CD4-positive, alpha-beta T cell treated with Interleukin-17A for 1 hour (primary cell): ENCODE measurements around the gene SURF4.
"Not testable (repeated sequence)": the region's sequence is repeated elsewhere in the genome, so short reads cannot be mapped to it uniquely, and the experiment has no call there.

Experiments
- DNase-seq: peaks from one replicate; pipeline ENCODE4 v3.0.0-alpha.2; 2020

The SURF4 gene

DNA sequence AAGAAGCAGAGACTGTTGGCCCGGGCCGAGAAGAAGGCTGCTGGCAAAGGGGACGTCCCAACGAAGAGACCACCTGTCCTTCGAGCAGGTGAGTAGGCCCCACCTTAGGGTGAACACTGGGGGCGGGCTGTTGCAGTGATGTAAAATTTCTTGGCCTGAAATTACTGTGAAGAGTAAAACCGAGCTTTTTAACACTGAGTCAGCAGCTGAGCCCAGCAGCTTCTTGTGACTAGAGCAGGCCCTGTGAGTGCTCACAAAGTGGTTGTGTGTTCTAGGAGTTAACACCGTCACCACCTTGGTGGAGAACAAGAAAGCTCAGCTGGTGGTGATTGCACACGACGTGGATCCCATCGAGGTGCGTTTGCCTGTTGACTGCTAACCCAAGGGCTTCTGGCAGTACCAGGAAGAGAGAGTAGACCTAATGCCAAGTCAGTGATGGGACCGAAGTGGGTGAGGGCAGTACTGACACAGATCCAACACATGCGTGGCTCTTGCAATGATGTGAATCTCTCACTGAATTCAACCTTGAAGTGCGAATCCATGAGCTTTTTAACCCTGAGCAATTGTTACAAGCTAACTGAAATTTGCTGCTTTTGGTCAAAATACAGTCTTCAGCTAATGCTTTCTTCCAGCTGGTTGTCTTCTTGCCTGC, 25.8 kb downstream of the SURF4 start:
- no peak for DNase-seq

DNA sequence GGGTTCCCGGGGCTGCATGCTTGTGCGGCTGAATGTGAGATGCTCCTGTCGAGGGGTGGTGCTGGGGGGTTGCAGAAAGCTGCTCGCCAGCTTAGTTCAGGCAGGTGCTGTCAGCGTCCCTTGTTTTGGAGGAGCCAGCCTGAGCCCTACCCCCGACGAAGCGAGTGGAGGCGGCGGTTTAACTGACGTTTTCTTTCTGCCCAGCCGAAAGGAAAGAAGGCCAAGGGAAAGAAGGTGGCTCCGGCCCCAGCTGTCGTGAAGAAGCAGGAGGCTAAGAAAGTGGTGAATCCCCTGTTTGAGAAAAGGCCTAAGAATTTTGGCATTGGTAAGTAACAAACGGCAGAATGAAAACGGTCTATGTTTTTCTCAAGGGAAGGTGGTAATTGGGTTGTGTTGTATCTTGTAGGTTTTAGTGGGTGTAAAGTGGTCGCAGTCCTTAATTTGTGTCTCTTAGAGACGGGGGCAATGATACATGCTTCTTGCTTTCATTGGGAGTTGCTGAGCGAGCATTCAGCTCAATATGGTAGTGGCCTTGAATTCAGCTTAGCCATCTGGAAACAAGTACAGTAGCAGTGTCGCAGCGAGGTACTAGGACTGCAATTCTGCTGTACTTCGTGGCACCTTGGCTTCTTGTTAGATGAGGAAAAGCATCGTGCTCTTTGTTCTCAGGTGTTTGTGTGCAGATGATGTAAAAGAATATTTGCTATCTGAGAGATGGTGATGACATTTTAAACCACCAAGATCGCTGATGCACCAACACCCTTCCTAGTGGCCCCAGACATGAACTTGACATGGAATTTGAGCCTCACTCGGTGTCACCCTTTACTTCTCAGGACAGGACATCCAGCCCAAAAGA, 26.9 kb downstream of the SURF4 start:
- DNase-seq, result no peak

DNA sequence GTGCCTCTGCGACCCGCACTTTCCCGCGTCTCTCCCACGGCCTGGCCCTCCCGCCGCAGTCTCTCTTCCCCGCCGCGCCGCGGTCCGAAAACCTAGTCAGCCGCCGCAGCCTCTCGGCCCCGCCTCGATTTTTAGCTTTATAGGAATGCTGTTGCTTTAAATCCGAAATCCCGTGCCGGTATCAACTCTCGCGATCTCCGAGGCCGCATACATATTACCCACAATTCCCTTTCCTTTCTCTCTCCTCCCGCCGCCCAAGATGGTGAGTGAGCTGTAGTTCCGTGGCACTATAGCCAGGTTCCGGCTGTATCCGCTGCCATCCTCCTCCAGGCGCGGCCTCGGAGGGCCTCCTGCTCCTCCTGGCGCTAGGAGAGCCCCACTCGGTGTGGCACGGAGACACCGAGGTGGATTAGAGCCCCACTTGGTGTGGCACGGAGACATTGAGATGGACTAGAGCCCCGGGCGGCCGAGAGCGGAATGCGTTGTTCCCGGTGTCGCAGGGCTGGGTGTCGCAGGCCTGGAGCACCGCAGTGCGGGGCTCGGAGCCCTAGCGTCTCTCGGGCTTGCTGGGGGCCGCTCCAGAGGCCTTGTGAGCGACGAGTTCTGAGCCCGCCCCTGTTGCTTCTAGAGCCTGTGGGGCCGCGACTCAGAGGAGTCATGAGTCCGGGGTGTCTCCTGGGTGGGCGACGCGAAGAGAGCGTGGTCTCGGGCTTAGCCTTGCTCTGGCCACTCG, 27.7 kb downstream of the SURF4 start, which contains the start of the genes MED22 and RPL7A:
Gene MED22 (minus strand): TSS at position 147 of the 733 bp plus-strand sequence. CDS start 1,469 bp downstream, outside the sequence.
Gene RPL7A (plus strand): TSS at position 234 of the 733 bp plus-strand sequence. CDS start 26 bp downstream, at position 260.
- DNase-seq, result peak; percentile 96

DNA sequence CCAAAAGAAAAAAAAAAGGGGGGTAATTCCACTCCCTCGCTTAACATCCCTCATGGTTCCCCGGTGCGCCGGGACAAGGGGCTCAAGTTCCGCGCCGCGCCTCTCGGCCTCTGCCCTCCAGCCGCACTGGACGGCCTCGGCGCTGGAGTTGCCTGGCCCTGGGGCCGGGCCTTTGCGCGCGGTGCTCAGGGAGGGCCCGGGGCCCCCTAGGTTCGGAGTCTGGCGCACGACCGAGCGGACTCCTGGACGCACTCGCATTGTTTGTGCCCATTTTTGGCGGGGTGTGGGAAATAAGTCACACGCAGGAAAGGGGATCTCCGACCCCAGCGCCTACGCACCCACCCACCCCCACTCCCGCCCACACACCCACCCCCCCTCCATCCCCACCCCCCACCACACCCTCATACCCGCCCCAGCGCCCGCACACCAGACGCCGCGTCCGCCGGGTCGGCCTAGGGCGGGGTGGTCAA, 28.3 kb downstream of the SURF4 start:
- DNase-seq, result peak; percentile 69

DNA sequence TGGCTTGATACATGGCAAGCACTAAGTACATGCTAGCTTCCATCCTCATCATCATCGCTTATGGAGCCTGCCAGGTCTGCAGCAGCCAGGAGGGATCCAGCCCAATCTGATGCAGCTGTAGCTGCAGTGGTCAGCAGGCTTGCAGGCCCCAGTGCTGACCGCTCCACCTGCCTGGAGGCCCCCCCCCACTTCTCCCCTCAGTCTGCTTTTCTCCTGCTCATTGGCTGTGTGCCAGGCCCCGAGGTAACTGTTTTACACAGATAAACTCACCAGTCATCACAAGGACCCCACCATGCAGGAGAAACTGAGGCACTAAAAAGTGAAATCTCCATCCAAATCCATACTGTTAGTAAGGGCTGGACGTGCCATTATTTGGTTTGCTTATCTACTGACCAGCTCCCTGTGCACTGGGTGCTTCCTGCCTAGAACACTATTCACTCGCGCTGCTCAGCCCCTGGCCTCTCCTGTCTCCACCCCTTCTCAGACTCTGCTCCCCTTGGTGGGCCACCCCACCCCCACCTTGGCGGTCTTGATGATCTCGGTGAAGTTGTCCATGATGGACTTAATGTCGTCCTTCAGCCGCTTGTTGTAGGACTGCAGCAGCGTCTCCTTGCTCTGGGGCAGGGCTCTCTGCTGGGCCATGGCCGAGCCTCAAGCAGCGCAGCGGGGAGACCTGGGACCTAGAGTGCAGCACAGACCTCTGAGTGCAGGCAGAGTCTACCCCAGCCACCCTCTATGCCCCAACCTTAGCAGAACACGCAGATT, 29.7 kb downstream of the SURF4 start:
- no peak for DNase-seq

DNA sequence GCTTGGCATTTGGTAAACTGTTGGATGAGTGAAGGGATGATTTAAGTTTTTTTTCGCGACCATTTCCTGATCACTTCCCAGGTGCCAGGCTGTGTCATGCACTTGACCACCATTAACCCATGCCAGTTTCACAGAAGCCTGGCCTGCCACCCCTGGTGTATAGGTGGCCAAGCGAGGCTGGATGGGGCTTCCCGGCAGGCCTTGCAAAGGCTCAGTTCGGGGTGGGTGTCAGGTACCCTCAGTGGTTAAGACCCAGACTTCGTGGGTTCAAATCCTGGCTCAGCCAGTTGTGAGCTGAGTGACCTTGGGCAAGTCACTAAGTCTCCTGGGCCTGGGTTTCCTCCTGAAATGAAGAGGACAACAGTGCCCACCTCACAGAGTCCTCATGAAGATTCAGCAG, 30.3 kb downstream of the SURF4 start:
- DNase-seq, result no peak

DNA sequence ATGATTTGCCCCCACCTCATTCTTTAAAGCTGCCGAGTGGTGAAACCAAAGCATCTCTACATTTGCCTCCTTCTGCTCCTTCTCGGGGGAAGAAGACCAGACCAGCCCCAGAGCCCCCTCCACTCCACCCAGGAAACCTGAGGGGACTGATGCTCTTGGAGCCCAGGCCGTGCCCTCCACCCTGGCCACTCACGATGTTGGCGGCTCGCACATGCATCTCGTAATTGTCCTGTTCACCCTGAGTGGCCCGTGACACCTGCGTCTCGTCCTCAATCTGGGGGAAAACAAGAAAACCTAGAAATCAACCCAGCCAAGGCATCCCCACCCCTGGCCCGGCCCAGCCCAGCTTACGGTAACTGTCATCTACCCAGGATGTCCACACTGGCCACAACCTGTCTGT, 30.9 kb downstream of the SURF4 start:
- DNase-seq, result no peak

DNA sequence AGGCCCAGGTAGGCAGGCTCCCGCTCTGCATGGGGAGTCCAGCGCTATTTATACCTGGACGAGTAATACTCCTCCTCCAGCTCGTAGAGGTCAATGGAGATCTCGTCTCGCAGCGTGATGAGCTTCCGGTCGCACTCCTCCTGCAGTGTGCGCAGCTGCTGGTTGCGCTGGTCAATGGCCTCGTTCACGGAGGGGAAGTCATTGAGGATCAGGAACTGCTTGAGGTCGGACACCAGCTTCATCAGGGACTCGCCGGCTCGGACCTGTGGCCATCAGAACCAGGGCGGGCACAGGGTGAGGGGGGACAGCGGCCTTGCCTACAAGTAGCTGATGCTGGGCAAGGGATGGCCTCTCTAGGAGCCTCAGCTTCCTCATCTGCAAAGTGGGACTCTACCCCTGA, 31.8 kb downstream of the SURF4 start:
- DNase-seq, result no peak

DNA sequence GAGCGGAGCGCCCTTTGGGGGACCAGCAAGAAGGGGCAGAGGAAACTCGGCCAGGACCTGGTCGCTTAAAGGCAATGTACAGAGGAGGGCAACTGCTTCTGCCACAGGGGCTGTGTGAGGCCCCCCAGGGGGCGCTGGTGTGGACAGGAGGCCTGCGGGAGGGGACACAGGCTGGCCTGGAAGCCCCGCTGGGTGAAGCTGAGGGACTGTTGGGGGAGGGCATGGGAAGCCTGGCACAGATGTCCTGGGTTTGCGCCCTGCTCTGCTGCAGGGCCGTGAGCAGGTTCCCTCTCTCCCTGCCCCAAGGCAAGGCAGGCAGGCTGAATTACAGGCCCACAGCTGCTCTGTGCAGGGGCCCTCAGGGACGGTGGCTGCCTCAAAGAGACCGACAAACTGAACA, 33.3 kb downstream of the SURF4 start:
- DNase-seq, result no peak

DNA sequence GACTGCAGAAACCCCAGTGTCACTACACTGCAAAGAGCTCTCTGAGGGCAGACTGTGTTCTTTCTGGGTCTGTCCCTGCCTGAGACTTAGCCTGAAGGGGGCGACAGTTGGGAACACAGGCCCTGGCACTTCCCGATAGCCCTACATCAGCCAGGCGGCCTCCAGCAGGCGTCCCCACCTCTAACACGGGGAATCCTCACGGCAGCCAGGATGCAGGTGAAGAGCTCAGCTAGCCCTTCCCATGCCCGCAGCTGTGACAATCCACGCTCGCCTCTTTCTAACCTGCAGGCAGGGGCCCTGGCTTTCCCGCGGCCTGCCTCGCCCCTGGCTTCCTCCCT, 33.8 kb downstream of the SURF4 start:
- DNase-seq, result no peak

DNA sequence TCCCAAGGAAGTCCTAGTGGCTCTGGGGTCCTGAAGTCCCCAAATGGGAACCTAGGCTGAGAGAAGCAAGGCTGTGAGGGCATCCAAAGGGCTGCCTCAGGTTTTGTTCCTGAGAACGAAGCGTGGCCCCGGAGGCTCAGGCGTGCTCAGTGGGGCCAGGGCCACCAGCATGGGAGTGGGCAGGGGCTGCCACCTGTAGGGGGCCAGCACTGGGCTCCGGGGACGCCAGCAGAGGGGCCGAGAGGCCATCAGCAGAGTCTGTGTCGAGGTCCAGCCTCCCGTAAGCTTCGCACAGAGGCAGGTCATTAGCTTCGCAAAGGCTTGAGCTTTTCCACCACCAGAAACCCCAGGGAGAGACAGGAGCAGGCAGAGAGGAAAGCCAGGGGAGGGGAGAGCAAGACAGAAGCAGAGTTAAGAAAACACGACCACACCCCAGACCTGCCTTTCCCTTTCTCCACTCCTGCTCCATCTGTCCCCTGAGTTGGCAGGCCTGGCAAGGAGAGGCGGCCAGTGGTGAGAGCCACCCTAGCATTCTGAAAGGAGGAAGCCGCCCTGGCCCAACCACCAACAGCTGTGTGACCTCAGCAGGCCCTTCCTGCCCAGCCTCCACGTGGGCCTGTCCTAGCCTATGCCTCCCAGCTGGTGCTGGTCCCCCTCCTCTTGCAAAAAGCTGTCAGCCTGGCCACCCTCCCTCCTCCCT, 34.3 kb downstream of the SURF4 start:
- DNase-seq, result no peak

DNA sequence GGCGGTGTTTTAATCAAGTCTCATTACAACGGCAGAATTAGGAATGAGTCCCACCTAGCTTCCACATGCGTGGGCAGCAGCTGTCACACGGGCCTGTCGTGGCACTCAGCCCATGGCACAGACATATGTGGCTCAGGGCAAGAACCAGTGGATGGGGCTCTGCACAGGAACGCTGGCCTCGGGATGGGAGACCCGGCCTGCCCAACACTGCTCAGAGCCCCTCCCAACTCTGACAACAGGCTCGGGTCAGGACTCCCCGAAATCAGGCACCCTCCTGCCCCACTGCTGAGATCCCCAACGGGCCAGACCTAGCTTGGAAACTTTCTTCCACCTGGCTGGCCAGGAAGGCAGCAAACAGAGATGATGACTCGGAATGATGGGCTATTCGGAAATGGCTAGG, 34.9 kb downstream of the SURF4 start:
- no peak for DNase-seq

DNA sequence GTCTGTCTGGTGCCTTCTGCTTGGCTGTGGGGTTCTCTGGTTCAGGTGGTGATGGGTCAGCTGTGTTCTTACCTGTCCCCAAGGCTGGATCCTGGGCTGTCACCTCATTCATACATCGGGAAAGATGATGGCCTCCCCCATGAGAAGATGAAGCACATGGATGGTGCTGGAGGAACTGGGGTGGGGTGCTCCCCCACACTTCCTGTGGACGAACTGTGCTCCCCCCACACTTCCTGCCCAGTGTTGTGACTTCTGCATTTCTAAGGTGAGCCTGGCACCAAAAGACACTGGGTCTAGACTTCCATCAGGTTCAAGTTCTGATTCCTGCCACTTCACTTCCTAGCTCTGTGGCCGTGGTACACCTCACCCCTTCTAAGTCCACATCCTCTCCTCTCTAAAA, 35.6 kb downstream of the SURF4 start:
- DNase-seq, result no peak

DNA sequence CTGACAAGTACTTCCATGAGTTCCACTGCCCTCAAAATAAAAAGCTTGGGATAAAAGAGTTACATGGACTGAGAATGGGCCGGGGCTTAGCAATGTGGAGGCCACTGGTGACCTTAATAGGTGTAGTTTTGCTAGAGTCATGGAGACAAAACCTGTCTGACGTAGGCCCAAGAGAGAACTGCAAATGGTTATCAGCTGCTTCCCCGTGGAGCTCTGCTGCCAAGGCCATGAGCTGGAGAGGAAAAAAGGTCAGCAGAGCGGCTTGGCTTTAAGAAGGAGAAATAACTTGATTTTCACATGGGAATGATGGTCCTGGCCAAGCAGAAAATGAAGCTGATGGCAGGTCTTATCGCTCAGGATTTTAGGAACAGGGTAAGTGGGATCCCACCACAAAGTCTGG, 36.2 kb downstream of the SURF4 start:
- DNase-seq, result no peak

DNA sequence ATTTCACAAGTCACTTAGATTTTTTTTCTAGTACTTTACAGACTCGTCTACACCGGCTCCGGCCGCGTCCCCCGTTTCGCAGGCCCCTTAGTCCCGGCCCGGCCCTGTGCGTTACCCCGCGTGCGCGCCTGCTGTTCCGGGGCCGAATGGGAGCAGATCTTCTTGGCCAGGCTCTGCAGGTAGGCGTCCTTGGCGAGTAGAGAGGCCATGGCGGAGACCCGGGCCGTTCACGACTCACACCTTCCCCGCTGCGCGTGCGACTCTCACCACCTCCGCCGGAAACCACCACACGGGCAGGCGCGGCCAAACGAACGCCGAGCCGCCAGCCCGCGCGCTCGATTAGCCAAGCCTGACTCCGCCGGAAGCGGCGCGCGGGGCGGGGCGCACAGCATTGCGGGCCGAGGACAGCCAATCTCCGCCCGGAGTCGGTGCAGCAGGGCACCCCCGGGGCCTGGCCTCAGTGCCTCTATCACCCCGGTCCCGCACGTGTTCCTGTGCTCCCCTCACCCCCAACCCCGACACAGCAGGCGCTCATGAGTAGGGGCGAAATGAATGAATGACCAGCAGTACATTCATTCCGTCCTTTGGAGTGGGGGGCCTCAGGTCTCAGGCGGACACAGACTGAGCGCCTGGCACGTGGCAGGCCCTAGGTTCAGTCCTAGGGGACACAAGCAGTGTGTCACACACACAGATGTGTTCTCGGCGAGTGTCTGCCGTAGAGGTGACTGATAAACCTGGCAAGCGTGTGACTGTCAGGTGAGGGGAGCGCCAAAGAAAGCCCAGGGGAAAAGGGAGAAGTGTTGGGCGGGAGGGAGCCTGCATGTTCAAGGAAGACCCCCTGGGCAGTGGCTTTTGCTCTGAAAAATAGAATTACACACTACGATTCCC, 39.7 kb downstream of the SURF4 start, which contains the start of gene SURF6:
Gene SURF6 (minus strand): TSS at position 265 of the 888 bp plus-strand sequence. CDS start 56 bp downstream, at position 209.
- DNase-seq, result peak; percentile 93

DNA sequence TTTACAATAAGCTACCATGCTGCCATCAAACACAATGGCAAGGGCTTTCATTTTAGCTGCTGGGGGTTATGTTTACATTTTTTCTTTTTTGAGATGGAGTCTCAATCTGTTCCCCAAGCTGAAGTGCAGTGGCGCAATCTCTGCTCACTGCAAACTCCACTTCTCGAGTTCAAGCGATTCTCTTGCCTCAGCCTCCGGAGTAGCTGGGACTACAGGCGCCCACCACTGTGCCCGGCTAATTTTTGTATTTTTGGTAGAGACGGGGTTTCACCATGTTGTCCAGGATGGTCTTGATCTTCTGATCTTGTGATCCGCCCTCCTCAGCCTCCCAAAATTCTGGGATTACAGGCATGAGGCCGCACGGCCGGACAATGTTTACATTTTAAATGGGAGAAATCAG, 41.0 kb downstream of the SURF4 start:
- not testable (repeated sequence) for DNase-seq

DNA sequence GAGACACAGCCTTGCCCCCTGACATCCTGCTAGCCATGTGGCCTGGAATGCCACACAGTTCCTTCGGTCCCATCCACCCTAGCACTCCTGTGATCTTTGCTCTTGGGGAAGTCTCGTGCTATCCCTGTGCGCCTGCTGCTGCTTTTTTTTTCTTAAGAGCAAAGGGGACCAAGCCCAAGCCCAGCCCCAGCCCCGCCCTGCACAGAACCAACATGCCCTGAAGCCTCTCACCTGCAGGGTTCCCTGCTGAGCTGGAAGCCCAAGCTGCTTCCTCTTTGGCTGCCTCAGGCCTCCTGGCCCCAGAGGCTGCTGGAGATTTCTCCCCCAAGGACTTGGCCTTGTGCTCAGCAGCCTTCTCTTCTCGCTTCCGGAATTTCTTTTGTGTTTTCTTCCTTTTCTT, 41.7 kb downstream of the SURF4 start:
- DNase-seq, result no peak

DNA sequence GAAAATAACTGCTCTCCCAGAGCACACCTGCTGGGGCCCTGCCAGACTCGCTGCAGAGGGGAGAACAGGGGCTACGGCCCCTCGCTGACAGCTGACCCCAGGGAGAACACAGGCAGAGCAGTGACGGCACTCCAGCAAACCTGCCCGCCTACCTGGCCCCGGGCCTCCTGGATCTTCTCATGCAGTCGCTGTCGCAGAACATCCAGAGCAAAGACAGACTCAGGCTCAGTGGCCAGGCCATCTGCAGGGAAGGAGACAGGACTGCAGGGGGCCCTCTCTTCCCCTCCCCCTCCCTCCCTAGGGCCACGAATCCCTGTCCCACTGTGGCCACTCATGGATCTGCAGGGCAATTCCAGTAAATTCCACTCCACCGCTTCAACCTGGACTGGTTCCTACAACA, 42.3 kb downstream of the SURF4 start:
- no peak for DNase-seq

DNA sequence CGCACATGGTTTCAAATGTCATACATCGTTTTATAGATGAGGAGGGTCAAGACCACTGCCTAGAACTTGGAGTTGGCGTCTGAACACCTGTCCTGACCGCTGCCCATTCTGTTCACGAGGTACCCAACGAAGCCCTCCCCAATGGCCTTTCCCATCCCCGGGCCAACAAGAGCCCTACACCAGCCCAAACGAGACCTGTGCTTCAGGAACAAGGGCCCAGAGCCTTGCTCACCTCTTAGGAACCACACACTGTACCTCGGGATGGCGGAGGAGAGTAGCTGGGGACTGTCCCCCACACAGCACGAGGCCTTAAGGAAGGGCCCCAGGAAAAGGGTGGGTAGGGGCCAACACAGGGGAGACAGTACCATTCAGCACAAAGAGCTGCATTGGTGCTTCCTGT, 42.8 kb downstream of the SURF4 start:
- no peak for DNase-seq

DNA sequence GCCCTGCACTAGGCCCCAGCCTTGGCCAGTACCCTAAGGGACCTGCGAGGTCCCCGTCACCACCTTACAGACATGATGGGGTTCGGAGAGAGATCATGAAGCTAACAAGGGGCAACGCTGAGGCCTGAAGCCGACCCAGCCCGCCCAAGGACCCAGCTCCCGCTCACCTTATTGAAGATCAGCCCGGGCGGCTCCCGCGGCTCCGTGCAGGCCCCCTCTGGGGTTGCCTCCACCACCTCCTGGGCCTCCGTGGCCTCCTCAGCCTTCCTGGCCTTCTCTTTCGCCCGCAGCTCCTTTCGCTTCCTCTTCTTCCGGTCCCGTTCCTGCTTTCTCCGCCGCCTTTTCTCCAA, 43.5 kb downstream of the SURF4 start:
- DNase-seq, result no peak
